Right lobe of liver (tissue), 6 donors: ENCODE data around the gene KANSL1. TPM values are rescaled to one million over a fixed set of nuclear protein-coding genes. Genes with fewer than 3 reads are reported as not detected.

ENCODE experiments used
- ATAC-seq, 4 donors: fragments of 200-7000 bp; cut with Tn5 transposase; one replicate each; pipeline ENCODE4 v1.9.1; 2020; ENCODE audit warnings: mild to moderate bottlenecking in 4 of 4, moderate library complexity in 4 of 4
- DNase-seq, 3 donors: peaks; one replicate each; pipeline ENCODE4 v3.0.0-alpha.2; 2020
- H3K27ac ChIP-seq, 3 donors: fragments of 200-600 bp; one replicate each; pipeline ENCODE4 v1.8.0; 2022
- H3K27me3 ChIP-seq, 2 donors: fragments of 200-600 bp; one replicate each; pipeline ENCODE4 v1.8.0; 2022
- H3K36me3 ChIP-seq, 4 donors: fragments of 200-600 bp; sonication (generic) in 1 of 4; one replicate each; pipeline versions ENCODE4 v1.5.1 to v1.8.0; 2017 to 2022; ENCODE audit warnings: control low read depth in 1 of 4
- H3K4me1 ChIP-seq, 4 donors: fragments of 200-600 bp; sonication (generic) in 1 of 4; one replicate each; pipeline versions ENCODE4 v1.5.1 to v1.8.0; 2017 to 2022; ENCODE audit warnings: control low read depth in 1 of 4
- H3K4me3 ChIP-seq, 3 donors: fragments of 200-600 bp; one replicate each; pipeline ENCODE4 v1.8.0; 2022
- H3K9me3 ChIP-seq, 4 donors: fragments of 200-600 bp; sonication (generic) in 1 of 4; one replicate each; pipeline versions ENCODE4 v1.5.1 to v1.8.0; 2017 to 2022; ENCODE audit warnings: control low read depth in 1 of 4
- CTCF ChIP-seq, 4 donors: fragments of 200-600 bp in 3 of 4; fragments of 450-650 bp in 1 of 4; IDR thresholded peaks; one replicate each; pipeline versions ENCODE4 v1.5.1 to v1.8.0; 2016 to 2022; ENCODE audit warnings: antibody characterized with exemption in 4 of 4, mild to moderate bottlenecking in 2 of 4
- POLR2A ChIP-seq: fragments of 450-650 bp; IDR thresholded peaks from one replicate; pipeline ENCODE4 v1.6.1; 2017; ENCODE audit warnings: antibody characterized with exemption, mild to moderate bottlenecking
- WGBS: methylation state at CpG from one replicate; pipeline ENCODE4 v1.1.6; 2018; ENCODE audit warnings: low coverage, low lambda C conversion rate; ENCODE audit not compliant: insufficient coverage; ENCODE audit errors: missing lambda C conversion rate; 5-methylcytosine and 5-hydroxymethylcytosine counted together
- intact Hi-C, 2 donors: fragments of 100-400 bp; cut with DNase I; formaldehyde crosslinking; loops; one replicate each; pipeline versions ENCODE4 v1.11.2 to v1.14.1; 2022
- total RNA-seq, 6 experiments: library from RNA; depleted of rRNA in 2 of 6; stranded (reverse); fragments of >200 nt in 2 of 6; fragmentation: NEBNext Ultra II Directional in 3 of 6; extraction: Animal tissue kit (Norgen Biotek cat#: 25700) in 3 of 6; gene quantifications; one replicate each; pipeline versions ENCODE4 v1.1.0 to v1.2.4, GENCODE V29; 2016 to 2023
- donor health status: DM: no; HTN: yes; CAD: no.
- donor health status: DM: no; HTN: no; CAD: no.
- donor health status: DM: no; HTN: no; CAD: no.
- donor health status: DM: no; HTN: yes; CAD: no.
- donor health status: DM: no; HTN: yes; CAD: no.

The KANSL1 gene
- total RNA-seq, 6 experiments from 2014 or later, result 23.1 to 29.5 (median 25.9) TPM

- H3K9me3 ChIP-seq, result no peaks in the 10 kb centered on the region
- H3K4me3 ChIP-seq, result no peak overlapping the region
- intact Hi-C loops, result loop anchor here in 1 of 2 donors (10.0 kb wide), 1 partner anchor 65 kb away; no protein-coding TSS in a partner anchor
- DNase-seq, result no peak
- ATAC-seq, result no peak
- no peaks in the 10 kb centered on the region for H3K36me3 ChIP-seq
- H3K27ac ChIP-seq, result no peak overlapping the region
- H3K27me3 ChIP-seq, result no peaks in the 10 kb centered on the region
- TF ChIP-seq POLR2A (no peak), CTCF (IDR thresholded peaks at IDR 0.05) (no peak)
- peaks cover 0 to 49% (median 3%) of the 10 kb centered on the region in 4 donors for H3K4me1 ChIP-seq
These were observed 73.2 kb downstream of the KANSL1 start for GRCh38 chr17:46120078-46120477.

GRCh38 chr17:46118964-46119363 lies 74.3 kb downstream of the KANSL1 start:
- Histone ChIP-seq H3K27me3 (no peaks in the 10 kb centered on the region), H3K36me3 (no peaks in the 10 kb centered on the region), H3K4me3 (no peak overlapping the region), H3K9me3 (no peaks in the 10 kb centered on the region), H3K4me1 (peaks cover 0 to 49% (median 3%) of the 10 kb centered on the region in 4 donors), H3K27ac (no peak overlapping the region)
- WGBS, result 92% methylated on average over 4 of the region's 5 CpGs
- intact Hi-C loops, result no loop called here
- DNase-seq (no peak), ATAC-seq (no peak)
- TF ChIP-seq POLR2A, result no peak
- no peak for TF ChIP-seq CTCF (IDR thresholded peaks at IDR 0.05)

GRCh38 chr17:46117850-46118696 lies 75.2 kb downstream of the KANSL1 start:
- H3K4me1 ChIP-seq, result peaks cover 0 to 49% (median 3%) of the 10 kb centered on the region in 4 donors
- ATAC-seq, result peak; percentile 66 to 79 (median 74)
- WGBS, result 27% methylated on average over 5 of the region's 5 CpGs
- H3K27me3 ChIP-seq, result no peaks in the 10 kb centered on the region
- intact Hi-C loops, result no loop called here
- H3K27ac ChIP-seq, result no peak overlapping the region
- no peak overlapping the region for H3K4me3 ChIP-seq
- DNase-seq, result no peak
- TF ChIP-seq POLR2A (no peak), CTCF (IDR thresholded peaks at IDR 0.05) (no peak)
- H3K9me3 ChIP-seq, result no peaks in the 10 kb centered on the region
- H3K36me3 ChIP-seq, result no peaks in the 10 kb centered on the region

GRCh38 chr17:46117117-46117516 lies 76.1 kb downstream of the KANSL1 start:
- H3K27me3 ChIP-seq, result no peaks in the 10 kb centered on the region
- intact Hi-C loops, result no loop called here
- H3K9me3 ChIP-seq, result no peaks in the 10 kb centered on the region
- no peak overlapping the region for H3K27ac ChIP-seq
- 79% methylated on average over 3 of the region's 3 CpGs for WGBS
- peaks cover 0 to 45% (median 3%) of the 10 kb centered on the region in 4 donors for H3K4me1 ChIP-seq
- TF ChIP-seq CTCF (IDR thresholded peaks at IDR 0.05) (no peak), POLR2A (no peak)
- no peak for DNase-seq
- ATAC-seq, result no peak
- H3K4me3 ChIP-seq, result no peak overlapping the region
- no peaks in the 10 kb centered on the region for H3K36me3 ChIP-seq
